GM18873 (cell line): Measurements from ENCODE around the gene ATP1A3.
"Not testable (repeated sequence)": the region's sequence is repeated elsewhere in the genome, so short reads cannot be mapped to it uniquely, and the experiment has no call there.

Source experiments
- ATAC-seq: cut with Tn5 transposase; IDR thresholded peaks from one replicate; pipeline ENCODE4 v1.9.1; 2021; ENCODE audit warnings: mild to moderate bottlenecking, moderate library complexity, moderate number of reproducible peaks; ENCODE audit not compliant: unreplicated experiment, low FRiP score

Gene ATP1A3

GRCh38 chr19:42012747-42013146, 18.7 kb upstream of the ATP1A3 start:
- ATAC-seq: not testable (repeated sequence)

- ATAC-seq: no peak
Measured at GRCh38 chr19:42010245-42011126, 16.5 kb upstream of the ATP1A3 start.

GRCh38 chr19:42006569-42006968, 12.5 kb upstream of the ATP1A3 start:
- no peak for ATAC-seq

- ATAC-seq: no peak
Measured at GRCh38 chr19:42005504-42005903, 11.5 kb upstream of the ATP1A3 start.

GRCh38 chr19:42003506-42004294, 9.7 kb upstream of the ATP1A3 start:
- no peak for ATAC-seq

GRCh38 chr19:41999878-42000208, 5.8 kb upstream of the ATP1A3 start:
- ATAC-seq: no peak

- no peak for ATAC-seq
Measured at GRCh38 chr19:41999071-41999877, 5.2 kb upstream of the ATP1A3 start.

GRCh38 chr19:41998246-41999020, 4.4 kb upstream of the ATP1A3 start:
- ATAC-seq: no peak

GRCh38 chr19:41997851-41998229, 3.8 kb upstream of the ATP1A3 start:
- no peak for ATAC-seq

GRCh38 chr19:41997121-41997850, 3.3 kb upstream of the ATP1A3 start:
- ATAC-seq: no peak

GRCh38 chr19:41995959-41996797, 2.1 kb upstream of the ATP1A3 start:
- ATAC-seq: no peak

- no peak for ATAC-seq
Measured at GRCh38 chr19:41994994-41995958, 1.2 kb upstream of the ATP1A3 start.

GRCh38 chr19:41994521-41994971, 516 bp upstream of the ATP1A3 start:
- no peak for ATAC-seq

- ATAC-seq: not testable (repeated sequence)
Measured at GRCh38 chr19:41991925-41992569, 2.0 kb downstream of the ATP1A3 start.

GRCh38 chr19:41991025-41991424, 3.0 kb downstream of the ATP1A3 start:
- no peak for ATAC-seq

- ATAC-seq: no peak
Measured at GRCh38 chr19:41990615-41991014, 3.4 kb downstream of the ATP1A3 start.

GRCh38 chr19:41990028-41990427, 4.0 kb downstream of the ATP1A3 start:
- no peak for ATAC-seq
